OCI-M1 (cell line): Measurements from ENCODE around the gene RANBP3L.
"Not testable (repeated sequence)": the region's sequence is repeated elsewhere in the genome, so short reads cannot be mapped to it uniquely, and the experiment has no call there.

Experiments used
- DNase-seq: peaks from one replicate; lab custom pipeline; 2025; lab: John Stamatoyannopoulos, UW

RANBP3L gene

GRCh38 chr5:36285837-36286615 lies 15.7 kb downstream of the RANBP3L start:
- no peak for DNase-seq

- not testable (repeated sequence) for DNase-seq
Observed at GRCh38 chr5:36283775-36284174, 17.9 kb downstream of the RANBP3L start.

GRCh38 chr5:36281626-36282025 lies 20.1 kb downstream of the RANBP3L start:
- no peak for DNase-seq

- no peak for DNase-seq
Observed at GRCh38 chr5:36279054-36279698, 22.5 kb downstream of the RANBP3L start.

GRCh38 chr5:36277521-36278176 lies 24.1 kb downstream of the RANBP3L start:
- no peak for DNase-seq

- no peak for DNase-seq
Observed at GRCh38 chr5:36276864-36277263, 24.8 kb downstream of the RANBP3L start.

- DNase-seq: peak; percentile 63
Observed at GRCh38 chr5:36273809-36274526, 27.7 kb downstream of the RANBP3L start.

GRCh38 chr5:36272136-36272690 lies 29.5 kb downstream of the RANBP3L start:
- DNase-seq: no peak

- no peak for DNase-seq
Observed at GRCh38 chr5:36270876-36271575, 30.7 kb downstream of the RANBP3L start.

GRCh38 chr5:36270175-36270574 lies 31.5 kb downstream of the RANBP3L start:
- DNase-seq: no peak

GRCh38 chr5:36269478-36269877 lies 32.2 kb downstream of the RANBP3L start:
- no peak for DNase-seq

- DNase-seq: no peak
Observed at GRCh38 chr5:36267905-36268304, 33.8 kb downstream of the RANBP3L start.

GRCh38 chr5:36264202-36264760 lies 37.4 kb downstream of the RANBP3L start:
- peak; percentile 55 for DNase-seq

- no peak for DNase-seq
Observed at GRCh38 chr5:36261186-36261585, 40.5 kb downstream of the RANBP3L start.

GRCh38 chr5:36253575-36253974 lies 48.1 kb downstream of the RANBP3L start:
- DNase-seq: no peak

- no peak for DNase-seq
Observed at GRCh38 chr5:36252722-36253365, 48.9 kb downstream of the RANBP3L start.

GRCh38 chr5:36251218-36251617 lies 50.5 kb downstream of the RANBP3L start:
- DNase-seq: no peak

- no peak for DNase-seq
Observed at GRCh38 chr5:36250427-36250826, 51.3 kb downstream of the RANBP3L start.

- no peak for DNase-seq
Observed at GRCh38 chr5:36246036-36246800, 55.5 kb downstream of the RANBP3L start.

- DNase-seq: no peak
Observed at GRCh38 chr5:36244076-36244475, 57.6 kb downstream of the RANBP3L start.
